Neural cell (in vitro differentiated cells): ENCODE results near the gene TSEN34. TPM values are rescaled to one million over a fixed set of nuclear protein-coding genes. Genes with fewer than 3 reads are reported as not detected.
"Not testable (repeated sequence)": the region's sequence is repeated elsewhere in the genome, so short reads cannot be mapped to it uniquely, and the experiment has no call there.

Experiments
- H2AFZ ChIP-seq: fragments of 200-600, 300-800 bp; sonication (generic), shearing (Covaris generic); 2 replicates; pipeline ENCODE4 v1.6.0; 2014; ENCODE audit warnings: low read depth, mild to moderate bottlenecking, antibody characterized with exemption, low read length, moderate library complexity
- H3F3A ChIP-seq: fragments of 200-600 bp; shearing (Covaris generic); 2 replicates; pipeline ENCODE4 v1.6.1; 2016; ENCODE audit warnings: mild to moderate bottlenecking, moderate library complexity, mixed read lengths, antibody characterized with exemption, low read length; ENCODE audit not compliant: insufficient read depth, poor library complexity, severe bottlenecking
- H3K27ac ChIP-seq: fragments of 200-600, 300-800 bp; sonication (generic), shearing (Covaris generic); 2 replicates; pipeline ENCODE4 v1.5.1; 2014; ENCODE audit warnings: mild to moderate bottlenecking, low read length, moderate library complexity
- H3K27me3 ChIP-seq: fragments of 300-800, 200-600 bp; sonication (generic), shearing (Covaris generic); 2 replicates; pipeline ENCODE4 v1.6.0; 2014; ENCODE audit warnings: mild to moderate bottlenecking, low read depth, low read length, moderate library complexity; ENCODE audit not compliant: insufficient read depth
- H3K36me3 ChIP-seq: fragments of 300-800, 200-600 bp; sonication (generic), shearing (Covaris generic); 2 replicates; pipeline ENCODE4 v1.5.1; 2014; ENCODE audit warnings: mild to moderate bottlenecking, antibody characterized with exemption, low read length, moderate library complexity; ENCODE audit not compliant: insufficient read depth
- H3K4me2 ChIP-seq: fragments of 300-800, 200-600 bp; sonication (generic), shearing (Covaris generic); 2 replicates; pipeline ENCODE4 v1.6.0; 2014; ENCODE audit warnings: mild to moderate bottlenecking, low read length
- H3K4me3 ChIP-seq: fragments of 300-800, 200-600 bp; sonication (generic), shearing (Covaris generic); 2 replicates; pipeline ENCODE4 v1.5.1; 2014; ENCODE audit warnings: mild to moderate bottlenecking, low read length, moderate library complexity
- H3K79me2 ChIP-seq: fragments of 200-600 bp; shearing (Covaris generic); replicated peaks from 2 replicates; pipeline ENCODE4 v1.6.0; 2014; ENCODE audit warnings: mild to moderate bottlenecking, low read length, moderate library complexity; ENCODE audit not compliant: insufficient read depth
- H3K9ac ChIP-seq: fragments of 300-800, 200-600 bp; sonication (generic), shearing (Covaris generic); 2 replicates; pipeline ENCODE4 v1.6.1; 2016; ENCODE audit warnings: mild to moderate bottlenecking, low read length, mixed read lengths
- H3K9me2 ChIP-seq: fragments of 200-600 bp; shearing (Covaris generic); 2 replicates; pipeline ENCODE4 v1.6.1; 2016; ENCODE audit warnings: mild to moderate bottlenecking, low read length, mixed read lengths; ENCODE audit not compliant: insufficient read depth
- H3K9me3 ChIP-seq: fragments of 200-600, 300-800 bp; sonication (generic), shearing (Covaris generic); 2 replicates; pipeline ENCODE4 v1.6.1; 2016; ENCODE audit warnings: mild to moderate bottlenecking, mixed run types, low read length, moderate library complexity, mixed read lengths
- H4K20me1 ChIP-seq: fragments of 200-600 bp; shearing (Covaris generic); 2 replicates; pipeline ENCODE4 v1.6.1; 2016; ENCODE audit warnings: mild to moderate bottlenecking, mixed run types; ENCODE audit not compliant: insufficient read depth
- EP300 ChIP-seq: fragments of 450-650 bp; conservative IDR thresholded peaks from 2 replicates; pipeline ENCODE4 v1.6.1; 2014; ENCODE audit warnings: antibody characterized with exemption, mild to moderate bottlenecking, moderate library complexity; ENCODE audit not compliant: poor library complexity, severe bottlenecking
- EZH2 ChIP-seq: fragments of 200-600, 300-800 bp; shearing (Covaris generic), sonication (generic); IDR thresholded peaks from 2 replicates; pipeline ENCODE4 v1.6.1; 2014; ENCODE audit warnings: antibody characterized with exemption, low read length, borderline replicate concordance, mild to moderate bottlenecking; ENCODE audit not compliant: insufficient read depth, poor library complexity, severe bottlenecking
- MXI1 ChIP-seq: fragments of 450-650 bp; conservative IDR thresholded peaks from 2 replicates; pipeline ENCODE4 v1.6.1; 2014; ENCODE audit warnings: antibody characterized with exemption, mild to moderate bottlenecking; ENCODE audit not compliant: poor library complexity, severe bottlenecking
- POLR2AphosphoS5 ChIP-seq: IDR thresholded peaks from 2 replicates; pipeline ENCODE4 v1.6.1; 2012
- RAD21 ChIP-seq: fragments of 450-650 bp; conservative IDR thresholded peaks from 2 replicates; pipeline ENCODE4 v1.6.1; 2014; ENCODE audit warnings: antibody characterized with exemption, mild to moderate bottlenecking, moderate library complexity
- SMC3 ChIP-seq: fragments of 450-650 bp; conservative IDR thresholded peaks from 2 replicates; pipeline ENCODE4 v1.6.1; 2014; ENCODE audit warnings: antibody characterized with exemption, mild to moderate bottlenecking, moderate library complexity; ENCODE audit not compliant: poor library complexity
- TAF1 ChIP-seq: IDR thresholded peaks from 2 replicates; pipeline ENCODE4 v1.6.1; 2012; ENCODE audit warnings: low read depth
- polyA plus RNA-seq: library from polyadenylated mRNA; depleted of rRNA; stranded (reverse); fragments of >200 nt; gene quantifications from 2 replicates; pipeline ENCODE4 v1.2.3, GENCODE V29; 2014
- TF ChIP-seq, protein P1 (sequence below): fragments of 450-650 bp; IDR thresholded peaks from 2 replicates; pipeline ENCODE4 v1.5.1; 2014; ENCODE audit warnings: antibody characterized with exemption, mild to moderate bottlenecking, moderate library complexity; ENCODE audit not compliant: poor library complexity, severe bottlenecking
- TF ChIP-seq, protein P2 (sequence below): IDR thresholded peaks from 2 replicates; pipeline ENCODE4 v1.6.1; 2012; ENCODE audit warnings: borderline replicate concordance

Gene TSEN34
- polyA plus RNA-seq, 1 donor from 2014 or later: 113 TPM

DNA sequence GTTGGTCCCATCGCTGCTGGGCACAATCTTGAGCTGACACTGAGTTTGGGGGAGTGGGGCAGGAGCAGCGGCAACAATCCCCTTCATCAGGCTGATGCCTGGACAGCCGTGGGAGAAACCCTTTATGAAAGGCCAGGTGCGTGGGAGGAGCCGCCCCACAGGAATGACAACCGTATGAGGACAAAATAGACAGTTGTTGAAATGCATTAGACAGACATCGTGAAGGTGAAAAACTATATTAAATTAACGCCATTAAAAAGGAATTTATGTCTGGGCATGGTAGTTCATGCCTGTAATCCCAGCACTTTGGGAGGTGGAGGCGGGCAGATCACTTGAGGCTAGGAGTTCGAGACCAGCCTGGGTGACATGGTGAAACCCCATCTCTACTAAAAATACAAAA, 33.5 kb downstream of the TSEN34 start:
- H3F3A ChIP-seq, H3K27ac ChIP-seq, H3K4me2 ChIP-seq, H3K36me3 ChIP-seq, H3K4me3 ChIP-seq, H3K9me3 ChIP-seq, H3K79me2 ChIP-seq, H2AFZ ChIP-seq, H3K9me2 ChIP-seq, H4K20me1 ChIP-seq, H3K27me3 ChIP-seq, H3K9ac ChIP-seq: not testable (repeated sequence)

DNA sequence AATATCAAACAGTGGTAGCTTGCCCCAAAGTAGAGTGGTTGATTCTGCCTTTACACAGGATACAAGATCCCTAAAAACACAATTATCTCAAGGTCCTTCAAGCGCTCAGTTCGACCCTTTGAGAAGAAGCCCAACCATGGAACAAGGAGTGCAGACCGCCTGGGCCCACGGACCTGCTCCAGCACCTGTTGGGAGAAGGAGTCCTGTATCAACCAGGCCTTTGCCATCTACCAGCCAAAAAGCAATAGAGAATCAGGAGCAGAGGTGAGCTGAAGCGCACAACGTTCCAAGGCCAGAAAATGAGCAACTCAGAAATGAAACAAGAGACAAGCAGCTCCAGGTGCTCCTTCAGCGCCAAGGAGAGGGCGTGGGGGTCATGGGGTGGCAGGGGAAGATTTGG, 38.0 kb downstream of the TSEN34 start:
- Histone ChIP-seq H3K9ac (no peak overlapping the region), H3K27me3 (no peaks in the 10 kb centered on the region), H3K4me3 (no peak overlapping the region), H3K9me2 (no peaks in the 10 kb centered on the region), H3F3A (no peaks in the 10 kb centered on the region), H2AFZ (no peak overlapping the region), H3K36me3 (no peaks in the 10 kb centered on the region), H4K20me1 (no peaks in the 10 kb centered on the region), H3K4me2 (no peak overlapping the region), H3K79me2 (no peaks in the 10 kb centered on the region), H3K27ac (no peak overlapping the region), H3K9me3 (no peaks in the 10 kb centered on the region)
- TF ChIP-seq EP300: no peak
- TF ChIP-seq, protein P1, sequence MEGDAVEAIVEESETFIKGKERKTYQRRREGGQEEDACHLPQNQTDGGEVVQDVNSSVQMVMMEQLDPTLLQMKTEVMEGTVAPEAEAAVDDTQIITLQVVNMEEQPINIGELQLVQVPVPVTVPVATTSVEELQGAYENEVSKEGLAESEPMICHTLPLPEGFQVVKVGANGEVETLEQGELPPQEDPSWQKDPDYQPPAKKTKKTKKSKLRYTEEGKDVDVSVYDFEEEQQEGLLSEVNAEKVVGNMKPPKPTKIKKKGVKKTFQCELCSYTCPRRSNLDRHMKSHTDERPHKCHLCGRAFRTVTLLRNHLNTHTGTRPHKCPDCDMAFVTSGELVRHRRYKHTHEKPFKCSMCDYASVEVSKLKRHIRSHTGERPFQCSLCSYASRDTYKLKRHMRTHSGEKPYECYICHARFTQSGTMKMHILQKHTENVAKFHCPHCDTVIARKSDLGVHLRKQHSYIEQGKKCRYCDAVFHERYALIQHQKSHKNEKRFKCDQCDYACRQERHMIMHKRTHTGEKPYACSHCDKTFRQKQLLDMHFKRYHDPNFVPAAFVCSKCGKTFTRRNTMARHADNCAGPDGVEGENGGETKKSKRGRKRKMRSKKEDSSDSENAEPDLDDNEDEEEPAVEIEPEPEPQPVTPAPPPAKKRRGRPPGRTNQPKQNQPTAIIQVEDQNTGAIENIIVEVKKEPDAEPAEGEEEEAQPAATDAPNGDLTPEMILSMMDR: no peak
- no peak for TF ChIP-seq MXI1

DNA sequence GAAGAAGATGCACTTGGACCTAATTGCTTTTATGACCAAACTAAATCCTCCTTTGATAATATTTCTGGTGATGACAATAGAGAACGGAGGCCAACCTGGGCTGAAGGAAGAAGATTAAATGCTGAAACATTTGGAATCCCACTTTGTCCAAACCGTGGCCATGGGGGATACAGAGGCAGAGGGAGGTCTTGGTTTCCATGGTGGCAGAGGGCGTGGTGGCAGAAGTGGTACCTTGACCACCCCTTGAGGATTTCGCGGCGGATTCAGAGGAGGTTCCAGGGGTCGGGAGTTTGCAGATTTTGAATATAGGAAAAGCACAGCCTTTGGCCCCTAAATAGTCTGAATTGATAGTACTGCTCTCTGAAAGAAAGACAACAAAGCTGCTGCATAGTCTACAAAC, 38.9 kb downstream of the TSEN34 start:
- Histone ChIP-seq H2AFZ (no peak overlapping the region), H3K27me3 (no peaks in the 10 kb centered on the region)
- TF ChIP-seq SMC3 (no peak), TAF1 (no peak), EZH2 (no peak), RAD21 (no peak), EP300 (no peak), POLR2AphosphoS5 (no peak), MXI1 (no peak)
- TF ChIP-seq, protein P2, sequence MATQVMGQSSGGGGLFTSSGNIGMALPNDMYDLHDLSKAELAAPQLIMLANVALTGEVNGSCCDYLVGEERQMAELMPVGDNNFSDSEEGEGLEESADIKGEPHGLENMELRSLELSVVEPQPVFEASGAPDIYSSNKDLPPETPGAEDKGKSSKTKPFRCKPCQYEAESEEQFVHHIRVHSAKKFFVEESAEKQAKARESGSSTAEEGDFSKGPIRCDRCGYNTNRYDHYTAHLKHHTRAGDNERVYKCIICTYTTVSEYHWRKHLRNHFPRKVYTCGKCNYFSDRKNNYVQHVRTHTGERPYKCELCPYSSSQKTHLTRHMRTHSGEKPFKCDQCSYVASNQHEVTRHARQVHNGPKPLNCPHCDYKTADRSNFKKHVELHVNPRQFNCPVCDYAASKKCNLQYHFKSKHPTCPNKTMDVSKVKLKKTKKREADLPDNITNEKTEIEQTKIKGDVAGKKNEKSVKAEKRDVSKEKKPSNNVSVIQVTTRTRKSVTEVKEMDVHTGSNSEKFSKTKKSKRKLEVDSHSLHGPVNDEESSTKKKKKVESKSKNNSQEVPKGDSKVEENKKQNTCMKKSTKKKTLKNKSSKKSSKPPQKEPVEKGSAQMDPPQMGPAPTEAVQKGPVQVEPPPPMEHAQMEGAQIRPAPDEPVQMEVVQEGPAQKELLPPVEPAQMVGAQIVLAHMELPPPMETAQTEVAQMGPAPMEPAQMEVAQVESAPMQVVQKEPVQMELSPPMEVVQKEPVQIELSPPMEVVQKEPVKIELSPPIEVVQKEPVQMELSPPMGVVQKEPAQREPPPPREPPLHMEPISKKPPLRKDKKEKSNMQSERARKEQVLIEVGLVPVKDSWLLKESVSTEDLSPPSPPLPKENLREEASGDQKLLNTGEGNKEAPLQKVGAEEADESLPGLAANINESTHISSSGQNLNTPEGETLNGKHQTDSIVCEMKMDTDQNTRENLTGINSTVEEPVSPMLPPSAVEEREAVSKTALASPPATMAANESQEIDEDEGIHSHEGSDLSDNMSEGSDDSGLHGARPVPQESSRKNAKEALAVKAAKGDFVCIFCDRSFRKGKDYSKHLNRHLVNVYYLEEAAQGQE: no peak
- TF ChIP-seq, protein P1: no peak

More for the DNA sequence above, 38.9 kb downstream of the TSEN34 start:
- Histone ChIP-seq H3K9me2 (no peaks in the 10 kb centered on the region), H3K9ac (no peak overlapping the region), H3K4me3 (no peak overlapping the region), H3F3A (no peaks in the 10 kb centered on the region), H3K27ac (no peak overlapping the region), H3K4me2 (no peak overlapping the region), H4K20me1 (no peaks in the 10 kb centered on the region), H3K36me3 (no peaks in the 10 kb centered on the region), H3K9me3 (peaks cover 6% of the 10 kb centered on the region), H3K79me2 (no peaks in the 10 kb centered on the region)
